A549 (cell line): Measurements from ENCODE around the gene ZBTB8OS. TPM values are rescaled to one million over a fixed set of nuclear protein-coding genes. Genes with fewer than 3 reads are reported as not detected.

Source experiments
- ATAC-seq, 2 experiments: fragments of 200-7000 bp in 1 of 2; fragments of >200 bp in 1 of 2; cut with Nextera tagmentation in 1 of 2; cut with Tn5 transposase in 1 of 2; 3 replicates each; pipeline versions ENCODE4 v1.8.0 to v1.9.1; 2018 to 2020; ENCODE audit warnings: mild to moderate bottlenecking in 1 of 2, moderate library complexity in 1 of 2
- CTCF ChIA-PET: fragments of 300-600 bp; sonication (Branson Sonifier 250); formaldehyde crosslinking; extraction: SDS; loops from one replicate; lab custom pipeline; 2021; ENCODE audit warnings: antibody characterized with exemption, inconsistent platforms; lab: Yijun Ruan, JAX
- POLR2A ChIA-PET: fragments of 350-600 bp; formaldehyde crosslinking; extraction: SDS; loops from one replicate; lab custom pipeline; 2021; ENCODE audit warnings: antibody characterized with exemption, inconsistent platforms; lab: Yijun Ruan, JAX
- DNase-seq, 2 experiments: peaks; one replicate each; pipeline versions ENCODE4 v3.0.0 to v3.0.0-alpha.2; 2011 to 2016; ENCODE audit warnings: low read depth in 1 of 2, low spot score in 1 of 2
- FAIRE-seq: peaks from 2 replicates; lab custom pipeline; 2011; peaks lifted over from hg19 to GRCh38; lab: Jason Lieb, UNC
- H3K27ac ChIP-seq, 2 experiments: fragments of >200 bp; sonication (Bioruptor Twin); formaldehyde crosslinking; 3 replicates each; pipeline ENCODE4 v1.5.1; 2016 to 2017
- H3K4me1 ChIP-seq: fragments of >200 bp; sonication (Bioruptor Twin); formaldehyde crosslinking; 3 replicates; pipeline ENCODE4 v1.6.1; 2016
- H3K4me2 ChIP-seq: fragments of >200 bp; sonication (Bioruptor Twin); formaldehyde crosslinking; 3 replicates; pipeline ENCODE4 v1.6.1; 2016
- H3K4me3 ChIP-seq: fragments of >200 bp; sonication (Bioruptor Twin); formaldehyde crosslinking; 3 replicates; pipeline ENCODE4 v1.5.1; 2016
- H3K9me3 ChIP-seq: fragments of >200 bp; sonication (Bioruptor Twin); formaldehyde crosslinking; 3 replicates; pipeline ENCODE4 v1.6.1; 2016
- ATOH8 ChIP-seq: fragments of 250-450 bp; sonication (Bioruptor Pico); IDR thresholded peaks from 2 replicates; pipeline ENCODE4 v1.5.0; 2020; ENCODE audit warnings: low read depth, mild to moderate bottlenecking, moderate library complexity
- BHLHE40 ChIP-seq: IDR thresholded peaks from 2 replicates; pipeline ENCODE4 v1.6.1; 2012; ENCODE audit warnings: low read depth, low read length, inconsistent platforms
- CHD2 ChIP-seq: fragments of 150-350 bp; IDR thresholded peaks from 2 replicates; pipeline ENCODE4 v1.6.1; 2014; ENCODE audit warnings: low read length; ENCODE audit not compliant: partially characterized antibody
- CHD4 ChIP-seq: fragments of 200-600 bp; sonication (generic); IDR thresholded peaks from 2 replicates; pipeline ENCODE4 v1.6.1; 2016; ENCODE audit warnings: antibody characterized with exemption, mild to moderate bottlenecking, borderline replicate concordance
- CTCF ChIP-seq: fragments of >200 bp; sonication (Bioruptor Twin); formaldehyde crosslinking; IDR thresholded peaks from 3 replicates; pipeline ENCODE4 v1.5.1; 2016
- EHF ChIP-seq: fragments of 250-450 bp; sonication (Bioruptor Pico); IDR thresholded peaks from 2 replicates; pipeline ENCODE4 v1.5.0; 2020; ENCODE audit warnings: mild to moderate bottlenecking
- ESRRA ChIP-seq: fragments of 150-350 bp; IDR thresholded peaks from 2 replicates; pipeline ENCODE4 v1.6.1; 2014; ENCODE audit warnings: mild to moderate bottlenecking, low read length, borderline replicate concordance
- FOXS1 ChIP-seq: fragments of 250-450 bp; sonication (Bioruptor Pico); IDR thresholded peaks from 2 replicates; pipeline ENCODE4 v1.5.0; 2020; ENCODE audit warnings: mild to moderate bottlenecking, moderate library complexity
- HDAC2 ChIP-seq: fragments of 200-600 bp; sonication (generic); IDR thresholded peaks from 2 replicates; pipeline ENCODE4 v1.6.1; 2016
- HES2 ChIP-seq: fragments of >200 bp; sonication (Bioruptor Twin); formaldehyde crosslinking; IDR thresholded peaks from 2 replicates; pipeline ENCODE4 v1.6.1; 2016
- HOXB5 ChIP-seq: fragments of 250-450 bp; sonication (Bioruptor Pico); IDR thresholded peaks from 2 replicates; pipeline ENCODE4 v1.5.0; 2020; ENCODE audit warnings: mild to moderate bottlenecking, moderate library complexity
- KDM1A ChIP-seq: fragments of 200-600 bp; sonication (generic); IDR thresholded peaks from 2 replicates; pipeline ENCODE4 v1.6.1; 2016; ENCODE audit warnings: low read depth, mild to moderate bottlenecking
- KDM5A ChIP-seq: fragments of 200-600 bp; sonication (generic); IDR thresholded peaks from 2 replicates; pipeline ENCODE4 v1.6.1; 2016; ENCODE audit warnings: antibody characterized with exemption, mild to moderate bottlenecking
- MAFK ChIP-seq: fragments of 450-650 bp; IDR thresholded peaks from 2 replicates; pipeline ENCODE4 v1.6.1; 2014; ENCODE audit not compliant: partially characterized antibody
- MAX ChIP-seq: IDR thresholded peaks from 2 replicates; pipeline ENCODE4 v1.6.1; 2012
- MYC ChIP-seq: IDR thresholded peaks from 2 replicates; pipeline ENCODE4 v1.6.1; 2012; ENCODE audit warnings: mild to moderate bottlenecking, inconsistent platforms, low read length, improper control_type of control experiment, borderline replicate concordance
- NPAS2 ChIP-seq: fragments of 250-450 bp; sonication (Bioruptor Pico); IDR thresholded peaks from 2 replicates; pipeline ENCODE4 v1.8.0; 2022; ENCODE audit warnings: mild to moderate bottlenecking, moderate library complexity, borderline replicate concordance
- NR3C1 ChIP-seq: fragments of >200 bp; sonication (Bioruptor Twin); formaldehyde crosslinking; IDR thresholded peaks from 3 replicates; pipeline ENCODE4 v1.6.1; 2017
- POLR2AphosphoS2 ChIP-seq: conservative IDR thresholded peaks from 2 replicates; pipeline ENCODE4 v1.6.1; 2012; ENCODE audit warnings: low read length, improper control_type of control experiment, inconsistent platforms
- RAD21 ChIP-seq, 2 experiments: fragments of >200 bp in 1 of 2; sonication (Bioruptor Twin) in 1 of 2; formaldehyde crosslinking in 1 of 2; IDR thresholded peaks in 1 of 2; conservative IDR thresholded peaks in 1 of 2; 2 replicates in 1 of 2; 3 replicates in 1 of 2; pipeline ENCODE4 v1.6.1; 2012 to 2018; ENCODE audit warnings: inconsistent platforms in 1 of 2
- RNF2 ChIP-seq: fragments of 200-600 bp; sonication (generic); IDR thresholded peaks from 2 replicates; pipeline ENCODE4 v1.6.1; 2016; ENCODE audit warnings: low read depth, mild to moderate bottlenecking, antibody characterized with exemption, moderate library complexity, borderline replicate concordance
- SMC3 ChIP-seq: fragments of >200 bp; sonication (Bioruptor Twin); formaldehyde crosslinking; IDR thresholded peaks from 3 replicates; pipeline ENCODE4 v1.6.1; 2018; ENCODE audit warnings: inconsistent platforms
- TP53 ChIP-seq: fragments of 250-450 bp; sonication (Bioruptor Pico); IDR thresholded peaks from 2 replicates; pipeline ENCODE4 v1.5.0; 2021; ENCODE audit warnings: mild to moderate bottlenecking, moderate library complexity
- ZFP36 ChIP-seq: fragments of 450-650 bp; IDR thresholded peaks from 2 replicates; pipeline ENCODE4 v1.6.1; 2014; ENCODE audit warnings: borderline replicate concordance; ENCODE audit not compliant: partially characterized antibody
- WGBS: methylation state at CpG from one replicate; pipeline ENCODE4 v1.1.6; 2017; ENCODE audit errors: missing lambda C conversion rate; 5-methylcytosine and 5-hydroxymethylcytosine counted together
- polyA plus RNA-seq, 4 experiments: library from polyadenylated mRNA; depleted of rRNA in 3 of 4; stranded (reverse); fragments of >200 nt; fragmentation: RNase III in 1 of 4; extraction: RNeasy Plus Mini Kit Qiagen cat#74134 plus additional on column Dnase treatment in 1 of 4; gene quantifications; 2 replicates in 3 of 4; 3 replicates in 1 of 4; pipeline ENCODE4 v1.2.3, GENCODE V29; 2011 to 2017

Gene ZBTB8OS
- polyA plus RNA-seq, 2 of the 4 experiments (the other 2 are of a cell fraction): 85.4 to 101 TPM

GRCh38 chr1:32623775-32624174 lies 26.6 kb downstream of the ZBTB8OS start:
- 85% methylated on average over 5 of the region's 5 CpGs for WGBS
- Histone ChIP-seq H3K4me1 (0 out of 3 replicates have a peak, but pooled peaks cover 5% of the 10 kb centered on the region), H3K27ac (no peak overlapping the region), H3K4me2 (no peak overlapping the region), H3K4me3 (no peak overlapping the region), H3K9me3 (no peaks in the 10 kb centered on the region)
- DNase-seq: no peak
- TF ChIP-seq KDM5A: no peak
- TF ChIP-seq RNF2: no peak
- no peak for TF ChIP-seq CHD2
- no peak for TF ChIP-seq HOXB5 (CRISPR knock-in tag)
- no peak for TF ChIP-seq NR3C1
- TF ChIP-seq TP53 (CRISPR knock-in tag): no peak
- no peak for TF ChIP-seq MAFK
- no peak for TF ChIP-seq ESRRA
- no peak for TF ChIP-seq CHD4
- TF ChIP-seq EHF (CRISPR knock-in tag): no peak
- TF ChIP-seq SMC3: no peak
- no peak for TF ChIP-seq HES2
- CTCF ChIA-PET: no interaction called here
- ATAC-seq: no peak
- POLR2A ChIA-PET: no interaction called here
- FAIRE-seq: no peak

GRCh38 chr1:32622806-32623681 lies 27.3 kb downstream of the ZBTB8OS start:
- no peak for TF ChIP-seq HES2
- TF ChIP-seq CTCF: no peak
- TF ChIP-seq RNF2: no peak
- no peak for TF ChIP-seq BHLHE40
- no peak for TF ChIP-seq HOXB5 (CRISPR knock-in tag)
- TF ChIP-seq KDM1A: no peak
- no peak for TF ChIP-seq EHF (CRISPR knock-in tag)
- TF ChIP-seq TP53 (CRISPR knock-in tag): no peak
- TF ChIP-seq KDM5A: no peak
- TF ChIP-seq CHD4: no peak
- no peak for TF ChIP-seq FOXS1
- TF ChIP-seq MYC: no peak
- TF ChIP-seq HDAC2: no peak
- TF ChIP-seq MAX: no peak
- no peak for ATAC-seq
- POLR2A ChIA-PET: no interaction called here
- no peak for DNase-seq
- Histone ChIP-seq H3K27ac (no peak overlapping the region), H3K4me1 (0 out of 3 replicates have a peak, but pooled peaks cover 5% of the 10 kb centered on the region), H3K9me3 (no peaks in the 10 kb centered on the region), H3K4me2 (no peak overlapping the region), H3K4me3 (no peak overlapping the region)
- WGBS: 85% methylated on average over 3 of the region's 3 CpGs
- CTCF ChIA-PET: interaction anchor here (1.2 to 1.3 kb wide), 2 partner anchors 17 to 104 kb away, joined by 3 read pairs; no protein-coding TSS in a partner anchor
- no peak for FAIRE-seq

GRCh38 chr1:32622205-32622604 lies 28.1 kb downstream of the ZBTB8OS start:
- DNase-seq (no peak), FAIRE-seq (no peak), ATAC-seq (no peak)
- WGBS: 87% methylated on average over 2 of the region's 2 CpGs
- CTCF ChIA-PET: interaction anchor here (1.2 to 1.3 kb wide), 2 partner anchors 18 to 103 kb away, joined by 3 read pairs; no protein-coding TSS in a partner anchor
- Histone ChIP-seq H3K9me3 (no peaks in the 10 kb centered on the region), H3K4me2 (no peak overlapping the region), H3K4me1 (0 out of 3 replicates have a peak, but pooled peaks cover 5% of the 10 kb centered on the region), H3K4me3 (no peak overlapping the region), H3K27ac (no peak overlapping the region)
- POLR2A ChIA-PET: no interaction called here
- no peak for TF ChIP-seq CHD2
- no peak for TF ChIP-seq MAX
- no peak for TF ChIP-seq CHD4
- TF ChIP-seq NPAS2 (CRISPR knock-in tag): no peak
- no peak for TF ChIP-seq ZFP36
- no peak for TF ChIP-seq KDM1A
- TF ChIP-seq SMC3: no peak
- TF ChIP-seq CTCF: no peak
- TF ChIP-seq RAD21 (conservative IDR thresholded peaks at IDR 0.05 in 1 of 2, IDR thresholded peaks at IDR 0.05 in 1 of 2): no peak
- no peak for TF ChIP-seq POLR2AphosphoS2
- TF ChIP-seq ATOH8 (CRISPR knock-in tag): no peak
- TF ChIP-seq HES2: no peak
